ENCODE data around the gene ISY1. TPM values are rescaled to one million over a fixed set of nuclear protein-coding genes. Genes with fewer than 3 reads are reported as not detected.
A peak's percentile ranks its signal among the peaks of the same experiment; 100 is the strongest.

Gene ISY1
- total RNA-seq, 1 experiment from 2014 or later: 35.6 TPM

DNA sequence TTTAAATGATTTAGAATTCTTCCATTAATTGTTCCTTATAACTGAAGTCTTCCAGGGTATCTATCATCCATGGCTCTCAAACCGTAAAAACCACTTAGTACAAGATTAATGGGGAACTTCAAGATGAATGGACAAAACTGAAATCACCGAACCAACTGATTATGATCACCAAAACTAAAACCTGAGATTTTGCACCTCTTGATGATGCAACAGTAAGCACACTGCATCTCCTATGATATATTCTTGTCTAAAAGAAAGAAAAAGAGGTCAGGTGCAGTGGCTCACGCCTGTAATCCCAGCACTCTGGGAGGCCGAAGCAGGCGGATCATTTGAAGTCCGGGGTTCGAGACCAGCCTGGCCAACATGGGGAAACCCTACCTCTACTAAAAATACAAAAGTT, 3.6 kb upstream of the ISY1 start:
- POLR2A ChIA-PET: no interaction called here

DNA sequence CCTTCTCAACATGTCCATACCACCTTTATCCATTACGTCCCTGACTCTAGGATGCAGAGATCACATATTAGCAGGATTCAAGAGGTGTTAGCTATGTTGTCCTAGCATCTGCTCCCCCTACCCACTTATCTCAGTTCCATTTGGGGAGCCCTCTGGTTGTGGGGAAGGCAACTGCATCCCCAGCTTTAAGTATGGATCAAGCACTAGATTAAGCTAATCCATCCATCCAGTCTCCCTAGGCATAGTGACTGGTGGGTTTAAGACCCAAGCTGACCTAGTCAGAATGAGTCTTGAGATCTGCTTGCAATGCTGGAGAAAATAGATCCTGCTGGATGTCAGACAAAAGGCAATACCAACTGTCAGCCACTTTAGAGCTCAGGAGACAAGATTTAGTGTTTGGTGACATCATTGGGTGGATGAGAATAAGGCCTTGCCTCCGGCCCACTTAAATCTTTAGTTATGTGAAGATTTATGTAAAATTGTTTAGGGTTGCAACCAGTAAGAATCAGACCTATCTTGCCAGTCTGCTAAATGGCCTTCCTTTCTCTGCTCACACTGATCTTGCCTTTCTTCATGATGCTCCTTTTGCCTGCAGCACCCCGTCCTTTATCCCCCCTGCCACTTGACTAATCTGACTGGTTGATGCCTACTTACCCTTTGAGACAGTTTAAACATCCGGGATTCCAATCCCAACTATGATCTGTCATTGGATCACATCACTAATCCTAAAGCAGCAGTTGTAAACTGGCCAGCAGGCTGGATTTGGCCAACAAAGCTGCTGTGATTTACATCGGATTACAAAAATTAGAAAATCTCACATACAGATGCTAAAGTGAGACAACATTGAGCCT, 2.1 kb upstream of the ISY1 start:
- ChIA-PET POLR2A (interaction anchor here (1.0 to 2.1 kb wide), 3 partner anchors 11 to 159 kb away, joined by 4 read pairs; no protein-coding TSS in a partner anchor), CTCF (interaction anchor here (1.1 to 2.6 kb wide), 6 partner anchors 41 to 193 kb away, joined by 3 to 21 read pairs (median 12); partner anchors contain the start of genes COPG1 and RAB43)
- DNase-seq: peak in 1 of 2 experiments; percentile 23
- Histone ChIP-seq H3K36me3 (ENCODE audit: control insufficient read depth, insufficient read depth, low read length) (no peaks in the 10 kb centered on the region; the same call in 1 of the 2 replicates), H3K4me1 (peaks cover 15% of the 10 kb centered on the region), H3K4me3 (ENCODE audit: low read depth, low read length) (no peak overlapping the region), H3K9me3 (no peaks in the 10 kb centered on the region), H3K27me3 (replicated peaks; ENCODE audit: control insufficient read depth, insufficient read depth, low read length) (no peaks in the 10 kb centered on the region)
- H3K27ac Mint-ChIP-seq (ENCODE audit: unreplicated experiment): peak overlapping the region; percentile 99
- H3K4me3 Mint-ChIP-seq (ENCODE audit: unreplicated experiment): peak overlapping the region; percentile 89
- H3K9me3 Mint-ChIP-seq (ENCODE audit: unreplicated experiment): no peaks in the 10 kb centered on the region
- H3K4me1 Mint-ChIP-seq (ENCODE audit: low read depth, unreplicated experiment): peaks cover 12% of the 10 kb centered on the region
- no TSS peak for BruUV-seq (replicated peaks)
- intact Hi-C loops (cut with micrococcal nuclease; ENCODE audit: unreplicated experiment): no loop called here
- peaks cover 57% of the 10 kb centered on the region for H3K36me3 Mint-ChIP-seq (ENCODE audit: insufficient read depth, unreplicated experiment)
- TF ChIP-seq, protein P1, sequence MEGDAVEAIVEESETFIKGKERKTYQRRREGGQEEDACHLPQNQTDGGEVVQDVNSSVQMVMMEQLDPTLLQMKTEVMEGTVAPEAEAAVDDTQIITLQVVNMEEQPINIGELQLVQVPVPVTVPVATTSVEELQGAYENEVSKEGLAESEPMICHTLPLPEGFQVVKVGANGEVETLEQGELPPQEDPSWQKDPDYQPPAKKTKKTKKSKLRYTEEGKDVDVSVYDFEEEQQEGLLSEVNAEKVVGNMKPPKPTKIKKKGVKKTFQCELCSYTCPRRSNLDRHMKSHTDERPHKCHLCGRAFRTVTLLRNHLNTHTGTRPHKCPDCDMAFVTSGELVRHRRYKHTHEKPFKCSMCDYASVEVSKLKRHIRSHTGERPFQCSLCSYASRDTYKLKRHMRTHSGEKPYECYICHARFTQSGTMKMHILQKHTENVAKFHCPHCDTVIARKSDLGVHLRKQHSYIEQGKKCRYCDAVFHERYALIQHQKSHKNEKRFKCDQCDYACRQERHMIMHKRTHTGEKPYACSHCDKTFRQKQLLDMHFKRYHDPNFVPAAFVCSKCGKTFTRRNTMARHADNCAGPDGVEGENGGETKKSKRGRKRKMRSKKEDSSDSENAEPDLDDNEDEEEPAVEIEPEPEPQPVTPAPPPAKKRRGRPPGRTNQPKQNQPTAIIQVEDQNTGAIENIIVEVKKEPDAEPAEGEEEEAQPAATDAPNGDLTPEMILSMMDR (IDR thresholded peaks at IDR 0.05; ENCODE audit: insufficient read depth in 1 of 2, low read depth in 1 of 2, low read length in 1 of 2, severe bottlenecking in 1 of 2, unreplicated experiment in 1 of 2): peak in 1 of 2 experiments; percentile 30
- no peaks in the 10 kb centered on the region for H3K27me3 Mint-ChIP-seq (ENCODE audit: insufficient read depth, unreplicated experiment)

More for the DNA sequence above, 3.6 kb upstream of the ISY1 start:
- peaks cover 12% of the 10 kb centered on the region for H3K4me1 ChIP-seq
- H3K27me3 ChIP-seq (replicated peaks; ENCODE audit: control insufficient read depth, insufficient read depth, low read length): no peaks in the 10 kb centered on the region
- Mint-ChIP-seq H3K27me3 (ENCODE audit: insufficient read depth, unreplicated experiment) (no peaks in the 10 kb centered on the region), H3K4me3 (ENCODE audit: unreplicated experiment) (no peak overlapping the region), H3K9me3 (ENCODE audit: unreplicated experiment) (no peaks in the 10 kb centered on the region), H3K36me3 (ENCODE audit: insufficient read depth, unreplicated experiment) (peaks cover 68% of the 10 kb centered on the region), H3K27ac (ENCODE audit: unreplicated experiment) (no peak overlapping the region), H3K4me1 (ENCODE audit: low read depth, unreplicated experiment) (peaks cover 7% of the 10 kb centered on the region)
- no peaks in the 10 kb centered on the region for H3K36me3 ChIP-seq (ENCODE audit: control insufficient read depth, insufficient read depth, low read length)
- TF ChIP-seq, protein P1 (IDR thresholded peaks at IDR 0.05; ENCODE audit: insufficient read depth in 1 of 2, low read depth in 1 of 2, low read length in 1 of 2, severe bottlenecking in 1 of 2, unreplicated experiment in 1 of 2): no peak
- intact Hi-C loops (cut with micrococcal nuclease; ENCODE audit: unreplicated experiment): no loop called here
- no TSS peak for BruUV-seq (replicated peaks)
- H3K9me3 ChIP-seq: no peaks in the 10 kb centered on the region
- DNase-seq: no peak
- CTCF ChIA-PET: interaction anchor here (0.7 kb wide), 1 partner anchor 713 kb away, joined by 3 read pairs; no protein-coding TSS in a partner anchor
- no peak overlapping the region for H3K4me3 ChIP-seq (ENCODE audit: low read depth, low read length)

DNA sequence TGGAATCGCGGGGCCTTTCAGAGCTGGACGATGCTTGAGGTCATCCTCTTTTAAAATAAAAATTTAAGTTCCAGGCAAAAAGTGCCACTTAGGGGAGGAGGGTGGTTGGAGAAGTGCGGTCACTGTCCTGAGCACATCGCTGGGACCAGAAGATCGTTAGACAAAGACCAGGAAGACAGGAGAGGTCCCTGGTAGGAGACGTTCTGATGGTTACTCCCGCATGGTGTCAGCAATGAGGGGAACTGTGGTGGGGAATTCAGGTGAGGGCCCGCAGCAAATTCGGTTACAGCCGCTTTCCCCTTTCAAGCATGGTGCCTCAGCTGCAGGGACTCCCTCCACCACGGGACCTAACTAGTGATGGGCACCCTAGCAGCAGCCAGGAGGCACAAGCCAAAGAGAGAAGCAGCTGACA, 1.0 kb upstream of the ISY1 start:
- H3K36me3 Mint-ChIP-seq (ENCODE audit: insufficient read depth, unreplicated experiment): peaks cover 47% of the 10 kb centered on the region
- Histone ChIP-seq H3K4me1 (peaks cover 15% of the 10 kb centered on the region), H3K36me3 (ENCODE audit: control insufficient read depth, insufficient read depth, low read length) (no peaks in the 10 kb centered on the region; the same call in 1 of the 2 replicates), H3K4me3 (ENCODE audit: low read depth, low read length) (peak overlapping the region; percentile 59), H3K27me3 (replicated peaks; ENCODE audit: control insufficient read depth, insufficient read depth, low read length) (no peaks in the 10 kb centered on the region), H3K9me3 (no peaks in the 10 kb centered on the region)
- TF ChIP-seq, protein P1 (IDR thresholded peaks at IDR 0.05; ENCODE audit: insufficient read depth in 1 of 2, low read depth in 1 of 2, low read length in 1 of 2, severe bottlenecking in 1 of 2, unreplicated experiment in 1 of 2): peak in 1 of 2 experiments; percentile 5
- POLR2A ChIA-PET: interaction anchor here (0.6 to 2.1 kb wide), 6 partner anchors 12 to 108 kb away, joined by 3 to 4 read pairs (median 4); partner anchors contain the start of gene COPG1
- peak overlapping the region; percentile 99 for H3K27ac Mint-ChIP-seq (ENCODE audit: unreplicated experiment)
- CTCF ChIA-PET: interaction anchor here (0.6 to 2.6 kb wide), 9 partner anchors 40 to 192 kb away, joined by 3 to 21 read pairs (median 6); partner anchors contain the start of genes COPG1 and RAB43
- intact Hi-C loops (cut with micrococcal nuclease; ENCODE audit: unreplicated experiment): loop anchor here (1.0 kb wide), 3 partner anchors 83 to 192 kb away; no protein-coding TSS in a partner anchor
- no peaks in the 10 kb centered on the region for H3K27me3 Mint-ChIP-seq (ENCODE audit: insufficient read depth, unreplicated experiment)
- peaks cover 12% of the 10 kb centered on the region for H3K4me1 Mint-ChIP-seq (ENCODE audit: low read depth, unreplicated experiment)
- H3K4me3 Mint-ChIP-seq (ENCODE audit: unreplicated experiment): peak overlapping the region; percentile 89
- no TSS peak for BruUV-seq (replicated peaks)
- DNase-seq: peak; percentile 35 to 46
- no peaks in the 10 kb centered on the region for H3K9me3 Mint-ChIP-seq (ENCODE audit: unreplicated experiment)
